ENCODE data around the gene ST3GAL2. TPM values are rescaled to one million over a fixed set of nuclear protein-coding genes. Genes with fewer than 3 reads are reported as not detected.

ST3GAL2 gene
- total RNA-seq, 1 donor from 2014 or later = 14.0 TPM

DNA sequence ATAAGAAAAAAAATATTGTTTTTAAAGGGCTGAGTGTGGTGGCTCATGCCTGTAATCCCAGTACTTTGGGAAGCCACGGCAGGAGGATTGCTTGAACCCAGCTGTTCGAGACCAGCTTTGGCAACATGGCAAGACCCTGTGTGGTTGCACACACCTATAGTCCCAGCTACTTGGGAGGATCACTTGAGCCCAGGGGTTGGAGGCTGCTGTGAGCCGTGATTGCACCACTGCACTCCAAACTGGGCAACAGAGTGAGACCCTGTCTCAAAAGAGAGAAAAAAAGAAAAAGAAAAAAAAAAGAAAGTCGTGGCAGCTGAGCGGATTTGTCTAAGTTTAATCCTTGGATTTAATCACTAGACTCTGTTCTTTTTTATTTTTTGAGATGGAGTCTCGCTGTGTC is 9.2 kb upstream of the ST3GAL2 start:
- Histone ChIP-seq H3K4me3 (no peak overlapping the region), H3K27ac (no peak overlapping the region), H3K4me1 (no peaks in the 10 kb centered on the region), H3K9me3 (no peaks in the 10 kb centered on the region), H3K36me3 (no peaks in the 10 kb centered on the region), H3K27me3 (no peaks in the 10 kb centered on the region)
- intact Hi-C loops (cut with DNase I) = no loop called here
- TF ChIP-seq, protein P1, sequence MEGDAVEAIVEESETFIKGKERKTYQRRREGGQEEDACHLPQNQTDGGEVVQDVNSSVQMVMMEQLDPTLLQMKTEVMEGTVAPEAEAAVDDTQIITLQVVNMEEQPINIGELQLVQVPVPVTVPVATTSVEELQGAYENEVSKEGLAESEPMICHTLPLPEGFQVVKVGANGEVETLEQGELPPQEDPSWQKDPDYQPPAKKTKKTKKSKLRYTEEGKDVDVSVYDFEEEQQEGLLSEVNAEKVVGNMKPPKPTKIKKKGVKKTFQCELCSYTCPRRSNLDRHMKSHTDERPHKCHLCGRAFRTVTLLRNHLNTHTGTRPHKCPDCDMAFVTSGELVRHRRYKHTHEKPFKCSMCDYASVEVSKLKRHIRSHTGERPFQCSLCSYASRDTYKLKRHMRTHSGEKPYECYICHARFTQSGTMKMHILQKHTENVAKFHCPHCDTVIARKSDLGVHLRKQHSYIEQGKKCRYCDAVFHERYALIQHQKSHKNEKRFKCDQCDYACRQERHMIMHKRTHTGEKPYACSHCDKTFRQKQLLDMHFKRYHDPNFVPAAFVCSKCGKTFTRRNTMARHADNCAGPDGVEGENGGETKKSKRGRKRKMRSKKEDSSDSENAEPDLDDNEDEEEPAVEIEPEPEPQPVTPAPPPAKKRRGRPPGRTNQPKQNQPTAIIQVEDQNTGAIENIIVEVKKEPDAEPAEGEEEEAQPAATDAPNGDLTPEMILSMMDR (IDR thresholded peaks at IDR 0.05) = no peak
- TF ChIP-seq POLR2A (IDR thresholded peaks at IDR 0.05) = no peak
- TF ChIP-seq POLR2AphosphoS5 (IDR thresholded peaks at IDR 0.05; ENCODE audit: insufficient read depth in 1 of 2, low read depth in 1 of 2) = no peak
- no peak for DNase-seq (ENCODE audit: extremely low spot score in 2 of 2)

DNA sequence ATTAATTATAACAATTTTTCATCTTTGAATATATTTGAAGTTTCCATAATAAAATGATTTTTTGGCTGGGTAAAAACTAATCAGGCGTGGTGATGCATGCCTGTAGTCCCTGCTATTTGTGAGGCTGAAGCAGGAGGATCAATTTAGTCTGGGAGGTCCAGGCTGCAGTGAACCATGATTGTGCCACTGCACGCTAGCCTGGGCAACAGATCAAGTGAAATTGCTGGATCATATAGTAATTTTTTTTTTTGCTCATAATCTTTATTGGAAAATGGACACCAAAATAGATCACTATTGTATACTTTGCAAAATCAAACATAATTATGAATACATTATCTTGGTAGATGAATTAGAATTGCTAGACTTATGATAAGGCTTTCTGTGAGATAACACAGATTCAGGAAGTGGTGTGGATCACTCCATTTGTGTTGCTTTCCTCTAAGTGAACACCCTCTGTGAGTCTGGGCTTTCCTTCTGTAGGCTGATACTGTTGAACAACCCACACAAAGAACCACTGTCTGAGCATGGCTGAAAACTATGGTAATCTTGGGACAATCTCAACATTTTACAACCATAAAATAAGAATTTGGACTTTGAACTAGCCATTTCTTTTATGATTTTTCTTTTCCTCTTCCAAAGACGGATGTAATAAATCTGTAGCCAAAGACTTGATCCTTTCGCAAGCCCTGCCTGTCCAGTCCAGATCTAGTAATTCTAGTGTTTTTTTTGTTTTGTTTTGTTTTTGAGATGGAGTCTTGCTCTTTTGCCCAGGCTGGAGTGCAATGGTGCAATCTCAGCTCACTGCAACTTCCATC is 5.6 kb upstream of the ST3GAL2 start:
- TF ChIP-seq, protein P1 (IDR thresholded peaks at IDR 0.05) = no peak
- TF ChIP-seq POLR2AphosphoS5 (IDR thresholded peaks at IDR 0.05; ENCODE audit: insufficient read depth in 1 of 2, low read depth in 1 of 2) = no peak
- Histone ChIP-seq H3K4me3 (no peak overlapping the region), H3K4me1 (peaks cover 5% of the 10 kb centered on the region), H3K27ac (no peak overlapping the region), H3K27me3 (no peaks in the 10 kb centered on the region), H3K9me3 (no peaks in the 10 kb centered on the region), H3K36me3 (no peaks in the 10 kb centered on the region)
- no peak for DNase-seq (ENCODE audit: extremely low spot score in 2 of 2)
- intact Hi-C loops (cut with DNase I) = no loop called here

DNA sequence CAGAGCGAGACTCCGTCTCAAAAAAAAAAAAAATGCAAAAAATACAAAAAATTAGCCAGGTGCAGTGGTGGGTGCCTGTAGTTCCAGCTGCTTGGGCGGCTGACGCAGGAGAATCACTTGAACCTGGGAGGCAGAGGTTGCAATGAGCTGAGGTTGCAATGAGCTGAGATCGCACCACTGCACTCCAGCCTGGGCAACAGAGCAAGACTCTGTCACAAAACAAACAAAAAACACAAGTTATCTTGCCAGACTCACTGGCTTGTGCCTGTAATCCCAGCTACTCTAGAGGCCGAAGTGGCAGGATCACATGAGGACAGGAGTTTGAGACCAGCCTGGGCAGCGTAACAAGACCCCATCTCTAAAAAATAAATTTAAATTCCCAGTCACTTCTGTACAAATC is 3.4 kb upstream of the ST3GAL2 start:
- TF ChIP-seq, protein P1 (IDR thresholded peaks at IDR 0.05) = no peak
- no peak for TF ChIP-seq POLR2AphosphoS5 (IDR thresholded peaks at IDR 0.05; ENCODE audit: insufficient read depth in 1 of 2, low read depth in 1 of 2)
- no peak for TF ChIP-seq POLR2A (IDR thresholded peaks at IDR 0.05)
- no peak for DNase-seq (ENCODE audit: extremely low spot score in 2 of 2)
- no peaks in the 10 kb centered on the region for H3K36me3 ChIP-seq
- no peak overlapping the region for H3K4me3 ChIP-seq
- intact Hi-C loops (cut with DNase I) = no loop called here
- H3K27me3 ChIP-seq = no peaks in the 10 kb centered on the region
- no peaks in the 10 kb centered on the region for H3K9me3 ChIP-seq
- H3K27ac ChIP-seq = no peak overlapping the region
- peaks cover 17% of the 10 kb centered on the region for H3K4me1 ChIP-seq

GRCh38 chr16:70441406-70441990 is 2.6 kb upstream of the ST3GAL2 start:
- Histone ChIP-seq H3K9me3 (no peaks in the 10 kb centered on the region), H3K27ac (no peak overlapping the region), H3K27me3 (no peaks in the 10 kb centered on the region), H3K4me1 (peaks cover 25% of the 10 kb centered on the region), H3K36me3 (no peaks in the 10 kb centered on the region), H3K4me3 (no peak overlapping the region)
- intact Hi-C loops (cut with DNase I) = no loop called here
- DNase-seq (ENCODE audit: extremely low spot score in 2 of 2) = no peak
- no peak for TF ChIP-seq POLR2AphosphoS5 (IDR thresholded peaks at IDR 0.05; ENCODE audit: insufficient read depth in 1 of 2, low read depth in 1 of 2)
- no peak for TF ChIP-seq POLR2A (IDR thresholded peaks at IDR 0.05)
- TF ChIP-seq, protein P1 (IDR thresholded peaks at IDR 0.05) = no peak
